ENCODE results near the gene MRPS31.
"Not testable (repeated sequence)": the region's sequence is repeated elsewhere in the genome, so short reads cannot be mapped to it uniquely, and the experiment has no call there.

The MRPS31 gene

GRCh38 chr13:40758811-40759210, 12.2 kb downstream of the MRPS31 start:
- no peak for DNase-seq (ENCODE audit: low read depth)

GRCh38 chr13:40756042-40756441, 14.9 kb downstream of the MRPS31 start:
- no peak for DNase-seq (ENCODE audit: low read depth)

- DNase-seq (ENCODE audit: low read depth) = no peak
Measured at GRCh38 chr13:40755082-40755700, 15.8 kb downstream of the MRPS31 start.

GRCh38 chr13:40749327-40749726, 21.7 kb downstream of the MRPS31 start:
- DNase-seq (ENCODE audit: low read depth) = no peak

- not testable (repeated sequence) for DNase-seq (ENCODE audit: low read depth)
Measured at GRCh38 chr13:40735232-40735548, 35.8 kb downstream of the MRPS31 start.

- not testable (repeated sequence) for DNase-seq (ENCODE audit: low read depth)
Measured at GRCh38 chr13:40734536-40735231, 36.3 kb downstream of the MRPS31 start.

GRCh38 chr13:40732658-40733057, 38.3 kb downstream of the MRPS31 start:
- no peak for DNase-seq (ENCODE audit: low read depth)

- no peak for DNase-seq (ENCODE audit: low read depth)
Measured at GRCh38 chr13:40728595-40728994, 42.4 kb downstream of the MRPS31 start.

- DNase-seq (ENCODE audit: low read depth) = not testable (repeated sequence)
Measured at GRCh38 chr13:40714433-40714832, 56.6 kb downstream of the MRPS31 start.

GRCh38 chr13:40706439-40706838, 64.6 kb downstream of the MRPS31 start:
- no peak for DNase-seq (ENCODE audit: low read depth)

- no peak for DNase-seq (ENCODE audit: low read depth)
Measured at GRCh38 chr13:40697711-40698110, 73.3 kb downstream of the MRPS31 start.

- DNase-seq (ENCODE audit: low read depth) = no peak
Measured at GRCh38 chr13:40694426-40694825, 76.6 kb downstream of the MRPS31 start.

- DNase-seq (ENCODE audit: low read depth) = no peak
Measured at GRCh38 chr13:40692946-40693345, 78.0 kb downstream of the MRPS31 start.

GRCh38 chr13:40688781-40689180, 82.2 kb downstream of the MRPS31 start:
- no peak for DNase-seq (ENCODE audit: low read depth)

GRCh38 chr13:40682449-40683240, 88.3 kb downstream of the MRPS31 start:
- DNase-seq (ENCODE audit: low read depth) = no peak

- no peak for DNase-seq (ENCODE audit: low read depth)
Measured at GRCh38 chr13:40681341-40682146, 89.4 kb downstream of the MRPS31 start.

GRCh38 chr13:40680659-40681323, 90.2 kb downstream of the MRPS31 start:
- DNase-seq (ENCODE audit: low read depth) = no peak

- DNase-seq (ENCODE audit: low read depth) = no peak
Measured at GRCh38 chr13:40679480-40679985, 91.5 kb downstream of the MRPS31 start.
